Measurements from ENCODE around the gene IGFBP7.

- TF ChIP-seq SUZ12 (IDR thresholded peaks at IDR 0.05) (no peak), SP1 (IDR thresholded peaks at IDR 0.05) (no peak), BHLHE40 (IDR thresholded peaks at IDR 0.05; ENCODE audit: borderline replicate concordance) (no peak), PKNOX1 (IDR thresholded peaks at IDR 0.05) (no peak), FOXA1 (IDR thresholded peaks at IDR 0.05) (no peak), NFRKB (IDR thresholded peaks at IDR 0.05) (no peak), LEF1 (IDR thresholded peaks at IDR 0.05; ENCODE audit: borderline replicate concordance) (no peak), FOXM1 (IDR thresholded peaks at IDR 0.05; ENCODE audit: borderline replicate concordance) (no peak), ZNF384 (IDR thresholded peaks at IDR 0.05) (no peak), L3MBTL2 (conservative IDR thresholded peaks at IDR 0.05) (no peak), HDGF (IDR thresholded peaks at IDR 0.05; ENCODE audit: borderline replicate concordance) (no peak)
Measured at GRCh38 chr4:57154926-57155325, 44.7 kb upstream of the IGFBP7 start.
